ENCODE data around the gene STT3B.

DNA sequence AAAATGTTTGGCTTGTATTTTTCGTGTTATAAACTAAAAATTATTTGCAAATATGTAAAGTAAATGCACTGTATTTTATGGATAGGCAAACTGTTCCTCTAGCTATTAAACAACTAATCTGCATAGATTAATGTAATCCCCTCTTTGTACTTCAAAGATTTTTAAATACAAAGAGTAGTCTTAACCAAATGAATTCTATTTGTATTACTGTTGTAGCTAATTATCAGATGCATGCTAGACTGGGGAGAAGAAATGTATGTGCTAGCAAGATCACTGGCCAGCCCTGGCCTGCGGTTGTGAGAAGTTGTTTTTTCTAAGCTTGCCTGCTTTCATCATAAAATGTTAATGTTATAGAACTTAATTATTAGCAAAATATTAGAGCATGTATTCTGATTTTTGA lies 92.6 kb downstream of the STT3B start:
- TF ChIP-seq, protein P1, sequence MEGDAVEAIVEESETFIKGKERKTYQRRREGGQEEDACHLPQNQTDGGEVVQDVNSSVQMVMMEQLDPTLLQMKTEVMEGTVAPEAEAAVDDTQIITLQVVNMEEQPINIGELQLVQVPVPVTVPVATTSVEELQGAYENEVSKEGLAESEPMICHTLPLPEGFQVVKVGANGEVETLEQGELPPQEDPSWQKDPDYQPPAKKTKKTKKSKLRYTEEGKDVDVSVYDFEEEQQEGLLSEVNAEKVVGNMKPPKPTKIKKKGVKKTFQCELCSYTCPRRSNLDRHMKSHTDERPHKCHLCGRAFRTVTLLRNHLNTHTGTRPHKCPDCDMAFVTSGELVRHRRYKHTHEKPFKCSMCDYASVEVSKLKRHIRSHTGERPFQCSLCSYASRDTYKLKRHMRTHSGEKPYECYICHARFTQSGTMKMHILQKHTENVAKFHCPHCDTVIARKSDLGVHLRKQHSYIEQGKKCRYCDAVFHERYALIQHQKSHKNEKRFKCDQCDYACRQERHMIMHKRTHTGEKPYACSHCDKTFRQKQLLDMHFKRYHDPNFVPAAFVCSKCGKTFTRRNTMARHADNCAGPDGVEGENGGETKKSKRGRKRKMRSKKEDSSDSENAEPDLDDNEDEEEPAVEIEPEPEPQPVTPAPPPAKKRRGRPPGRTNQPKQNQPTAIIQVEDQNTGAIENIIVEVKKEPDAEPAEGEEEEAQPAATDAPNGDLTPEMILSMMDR (IDR thresholded peaks at IDR 0.05 in 8 of 11, conservative IDR thresholded peaks at IDR 0.05 in 3 of 11), result no peak
- no peak for TF ChIP-seq POLR2AphosphoS5 (IDR thresholded peaks at IDR 0.05)
- TF ChIP-seq POLR2A (IDR thresholded peaks at IDR 0.05), result no peak

Measured in spleen (tissue), 7 donors.